Large intestine (tissue), 3 donors: Measurements from ENCODE around the gene PCDH7. TPM values are rescaled to one million over a fixed set of nuclear protein-coding genes. Genes with fewer than 3 reads are reported as not detected.

Experiments used
- DNase-seq, 2 donors: peaks; one replicate each; pipeline versions ENCODE4 v3.0.0 to v3.0.0-alpha.2; 2013
- H3K27ac ChIP-seq: one replicate; pipeline ENCODE4 v1.5.1; 2013; ENCODE audit warnings: low read length
- H3K27me3 ChIP-seq: 2 replicates; pipeline ENCODE4 v1.6.1; 2013; ENCODE audit warnings: low read length; ENCODE audit not compliant: control insufficient read depth, insufficient read depth
- H3K36me3 ChIP-seq: 2 replicates; pipeline ENCODE4 v1.6.1; 2013; ENCODE audit warnings: low read length; ENCODE audit not compliant: control insufficient read depth, insufficient read depth
- H3K4me1 ChIP-seq: one replicate; pipeline ENCODE4 v1.6.1; 2013; ENCODE audit warnings: low read length; ENCODE audit not compliant: control insufficient read depth, insufficient read depth
- H3K4me3 ChIP-seq: one replicate; pipeline ENCODE4 v1.5.1; 2013; ENCODE audit warnings: low read length
- H3K9me3 ChIP-seq: one replicate; pipeline ENCODE4 v1.6.1; 2013; ENCODE audit warnings: mild to moderate bottlenecking, low read depth, low read length, moderate library complexity; ENCODE audit not compliant: control insufficient read depth
- WGBS: methylation state at CpG from one replicate; pipeline ENCODE4 v1.1.5; 2013; ENCODE audit warnings: low lambda C conversion rate; ENCODE audit not compliant: insufficient coverage; 5-methylcytosine and 5-hydroxymethylcytosine counted together
- polyA plus RNA-seq: library from polyadenylated mRNA; unstranded; fragments of 120-200 nt; gene quantifications from one replicate; pipeline ENCODE4 v1.2.1, GENCODE V29; 2013

Gene PCDH7
- polyA plus RNA-seq, 1 donor = 9.3 TPM

DNA sequence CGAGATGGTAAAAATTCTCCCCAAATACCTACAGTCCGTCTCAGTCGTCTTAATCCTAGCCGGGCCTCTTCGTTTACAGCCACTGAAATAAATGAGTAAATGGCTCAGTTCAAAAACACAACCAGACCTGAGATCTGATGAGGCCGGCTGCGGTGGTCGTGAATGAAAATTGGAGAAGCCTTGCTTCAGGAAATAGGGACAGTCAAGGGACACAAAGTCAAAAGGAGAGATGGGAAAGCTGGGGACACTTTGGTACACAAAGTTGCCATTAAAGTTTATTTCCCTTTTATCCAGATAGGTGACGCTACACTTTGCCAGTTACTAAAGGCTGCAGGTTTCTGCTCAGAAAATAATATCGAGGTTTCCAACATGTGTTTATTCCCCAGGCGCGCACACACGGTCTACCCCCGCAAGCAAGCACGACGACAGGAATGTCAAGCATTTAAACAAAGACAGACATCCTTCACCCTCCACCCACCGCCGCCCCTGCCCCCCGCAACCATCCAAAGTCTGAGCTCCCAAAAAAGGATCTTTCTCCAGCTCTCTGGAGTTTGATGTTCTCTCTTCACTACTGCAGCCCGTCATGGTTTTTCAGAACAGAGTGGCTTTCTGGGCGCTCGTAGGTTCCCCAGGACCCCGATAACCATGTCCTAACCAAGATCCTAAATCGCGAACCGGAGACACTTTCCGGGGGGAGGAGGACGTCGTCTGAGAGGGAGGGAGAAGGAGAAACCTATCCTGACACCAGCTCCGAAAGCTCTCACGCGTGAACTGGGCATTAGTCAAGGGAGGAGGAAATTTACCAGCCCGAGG lies 1.3 kb upstream of the PCDH7 start:
- H3K4me3 ChIP-seq = peak overlapping the region; percentile 59
- DNase-seq = peak; percentile 7 to 27
- H3K36me3 ChIP-seq = no peaks in the 10 kb centered on the region
- peaks cover 67% of the 10 kb centered on the region for H3K27me3 ChIP-seq
- H3K4me1 ChIP-seq = peaks cover 14% of the 10 kb centered on the region
- H3K27ac ChIP-seq = peak overlapping the region; percentile 11
- WGBS = no CpG with 5 or more reads among the region's 33 CpGs
- peaks cover 9% of the 10 kb centered on the region for H3K9me3 ChIP-seq

GRCh38 chr4:30719454-30720020 lies 632 bp upstream of the PCDH7 start:
- no peaks in the 10 kb centered on the region for H3K36me3 ChIP-seq
- no CpG with 5 or more reads among the region's 42 CpGs for WGBS
- H3K9me3 ChIP-seq = peaks cover 9% of the 10 kb centered on the region
- H3K4me1 ChIP-seq = peaks cover 14% of the 10 kb centered on the region
- peak overlapping the region; percentile 15 for H3K27ac ChIP-seq
- DNase-seq = peak; percentile 15 to 60
- peaks cover 72% of the 10 kb centered on the region for H3K27me3 ChIP-seq
- H3K4me3 ChIP-seq = peak overlapping the region; percentile 59

- Histone ChIP-seq H3K4me3 (peak overlapping the region; percentile 59), H3K27ac (no peak overlapping the region), H3K27me3 (peaks cover 72% of the 10 kb centered on the region), H3K36me3 (no peaks in the 10 kb centered on the region), H3K4me1 (peaks cover 14% of the 10 kb centered on the region), H3K9me3 (peaks cover 9% of the 10 kb centered on the region)
- peak in 1 of 2 donors; percentile 19 for DNase-seq
- whole genome bisulfite sequencing = no CpG with 5 or more reads among the region's 41 CpGs
Observed at GRCh38 chr4:30720661-30721184, 554 bp downstream of the PCDH7 start.

GRCh38 chr4:30721185-30722091 lies 1.3 kb downstream of the PCDH7 start:
- Histone ChIP-seq H3K9me3 (peaks cover 9% of the 10 kb centered on the region), H3K36me3 (no peaks in the 10 kb centered on the region), H3K27me3 (peaks cover 72% of the 10 kb centered on the region), H3K4me3 (peak overlapping the region; percentile 59), H3K27ac (no peak overlapping the region), H3K4me1 (peaks cover 14% of the 10 kb centered on the region)
- DNase-seq = peak; percentile 21 to 75
- WGBS = no CpG with 5 or more reads among the region's 95 CpGs

DNA sequence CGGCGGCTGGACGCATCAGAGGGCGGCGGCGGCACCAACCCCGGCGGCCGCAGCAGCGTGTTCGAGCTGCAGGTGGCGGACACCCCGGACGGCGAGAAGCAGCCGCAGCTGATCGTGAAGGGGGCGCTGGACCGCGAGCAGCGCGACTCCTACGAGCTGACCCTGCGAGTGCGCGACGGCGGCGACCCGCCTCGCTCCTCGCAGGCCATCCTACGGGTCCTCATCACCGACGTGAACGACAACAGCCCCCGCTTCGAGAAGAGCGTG lies 1.9 kb downstream of the PCDH7 start:
- H3K27ac ChIP-seq = no peak overlapping the region
- H3K27me3 ChIP-seq = peaks cover 72% of the 10 kb centered on the region
- H3K4me3 ChIP-seq = peak overlapping the region; percentile 37
- H3K4me1 ChIP-seq = peaks cover 14% of the 10 kb centered on the region
- DNase-seq = no peak
- H3K9me3 ChIP-seq = peaks cover 9% of the 10 kb centered on the region
- no peaks in the 10 kb centered on the region for H3K36me3 ChIP-seq
- WGBS = no CpG with 5 or more reads among the region's 39 CpGs

GRCh38 chr4:30722359-30723200 lies 2.4 kb downstream of the PCDH7 start:
- Histone ChIP-seq H3K27me3 (peaks cover 66% of the 10 kb centered on the region), H3K36me3 (no peaks in the 10 kb centered on the region), H3K27ac (no peak overlapping the region), H3K9me3 (peaks cover 9% of the 10 kb centered on the region), H3K4me1 (peaks cover 14% of the 10 kb centered on the region), H3K4me3 (peak overlapping the region; percentile 37)
- no peak for DNase-seq
- no CpG with 5 or more reads among the region's 77 CpGs for WGBS

- no peak overlapping the region for H3K27ac ChIP-seq
Observed at GRCh38 chr4:30723201-30723955, 3.2 kb downstream of the PCDH7 start.

DNA sequence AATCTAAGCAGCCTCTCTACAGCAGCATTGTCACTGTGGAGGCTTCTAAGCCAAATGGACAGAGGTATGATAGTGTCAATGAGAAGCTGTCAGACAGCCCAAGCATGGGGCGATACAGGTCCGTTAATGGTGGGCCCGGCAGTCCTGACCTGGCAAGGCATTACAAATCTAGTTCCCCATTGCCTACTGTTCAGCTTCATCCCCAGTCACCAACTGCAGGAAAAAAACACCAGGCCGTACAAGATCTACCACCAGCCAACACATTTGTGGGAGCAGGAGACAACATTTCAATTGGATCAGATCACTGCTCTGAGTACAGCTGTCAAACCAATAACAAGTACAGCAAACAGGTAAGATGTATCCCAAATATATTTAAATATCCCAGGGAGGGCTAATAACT lies 4.1 kb downstream of the PCDH7 start:
- Histone ChIP-seq H3K36me3 (no peaks in the 10 kb centered on the region), H3K27ac (no peak overlapping the region), H3K27me3 (peaks cover 49% of the 10 kb centered on the region), H3K4me1 (peaks cover 14% of the 10 kb centered on the region), H3K4me3 (no peak overlapping the region), H3K9me3 (peaks cover 9% of the 10 kb centered on the region)
- no peak for DNase-seq
- WGBS = no CpG with 5 or more reads among the region's 4 CpGs

More at GRCh38 chr4:30723201-30723955, 3.2 kb downstream of the PCDH7 start:
- Histone ChIP-seq H3K4me3 (peak overlapping the region; percentile 37), H3K36me3 (no peaks in the 10 kb centered on the region), H3K9me3 (peaks cover 9% of the 10 kb centered on the region), H3K27me3 (peaks cover 58% of the 10 kb centered on the region), H3K4me1 (peaks cover 14% of the 10 kb centered on the region)
- 63% methylated on average over 3 of the region's 15 CpGs for WGBS
- peak in 1 of 2 donors; percentile 6 for DNase-seq

DNA sequence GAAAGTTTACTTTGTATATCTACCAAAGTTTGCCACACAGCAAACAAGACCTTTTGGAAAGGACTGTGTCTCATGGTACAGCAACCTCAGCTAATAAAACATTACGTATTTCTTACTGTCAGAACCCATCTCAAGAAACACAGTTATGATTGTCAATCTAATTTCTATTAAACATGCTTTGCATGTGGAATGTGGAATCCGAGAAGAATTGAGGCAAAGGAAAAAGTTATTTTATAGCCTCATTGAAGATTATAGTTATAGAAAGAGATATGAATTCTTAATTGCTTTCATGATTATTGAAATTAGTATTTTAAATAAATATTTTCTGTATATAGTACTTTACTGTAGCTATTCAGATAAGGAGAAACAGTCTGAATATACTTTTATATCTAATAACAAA lies 5.4 kb downstream of the PCDH7 start:
- Histone ChIP-seq H3K4me1 (peaks cover 12% of the 10 kb centered on the region), H3K36me3 (no peaks in the 10 kb centered on the region), H3K27me3 (peaks cover 37% of the 10 kb centered on the region), H3K27ac (no peak overlapping the region), H3K4me3 (no peak overlapping the region), H3K9me3 (peaks cover 9% of the 10 kb centered on the region)
- WGBS = 40% methylated on average over 1 of the region's 2 CpGs
- DNase-seq = no peak
